KMS-11 (cell line): ENCODE results near the gene ELAVL1.

Source experiments
- H2AFZ ChIP-seq: fragments of 200-600 bp; sonication (generic); 2 replicates; pipeline ENCODE4 v1.6.1; 2016; ENCODE audit warnings: antibody characterized with exemption, mixed run types, low read depth
- H3K27ac ChIP-seq: fragments of 200-600 bp; sonication (generic); 2 replicates; pipeline ENCODE4 v1.6.1; 2016; ENCODE audit warnings: mild to moderate bottlenecking, mixed run types
- H3K27me3 ChIP-seq: fragments of 200-600 bp; sonication (generic); 2 replicates; pipeline ENCODE4 v1.6.1; 2017; ENCODE audit warnings: mild to moderate bottlenecking, low read depth, mixed run types, moderate library complexity; ENCODE audit not compliant: insufficient read depth
- H3K36me3 ChIP-seq: fragments of 200-600 bp; sonication (generic); 2 replicates; pipeline ENCODE4 v1.6.1; 2017; ENCODE audit warnings: mild to moderate bottlenecking, mixed run types; ENCODE audit not compliant: insufficient read depth
- H3K4me1 ChIP-seq: fragments of 200-600 bp; sonication (generic); 2 replicates; pipeline ENCODE4 v1.6.1; 2016; ENCODE audit warnings: mild to moderate bottlenecking, low read depth, mixed run types; ENCODE audit not compliant: poor library complexity, severe bottlenecking
- H3K4me2 ChIP-seq: fragments of 200-600 bp; sonication (generic); 2 replicates; pipeline ENCODE4 v1.7.0; 2016; ENCODE audit warnings: mild to moderate bottlenecking, mixed run types
- H3K4me3 ChIP-seq: fragments of 200-600 bp; sonication (generic); IDR thresholded peaks from 2 replicates; pipeline ENCODE4 v1.6.1; 2017; ENCODE audit warnings: low read depth, low read length, mixed read lengths; ENCODE audit not compliant: insufficient read depth
- H3K79me2 ChIP-seq: fragments of 200-600 bp; sonication (generic); 2 replicates; pipeline ENCODE4 v1.6.1; 2016; ENCODE audit warnings: low read depth, mixed run types; ENCODE audit not compliant: insufficient read depth
- H3K9ac ChIP-seq: fragments of 200-600 bp; sonication (generic); 2 replicates; pipeline ENCODE4 v1.6.1; 2016; ENCODE audit warnings: mild to moderate bottlenecking, mixed run types
- H4K20me1 ChIP-seq: fragments of 200-600 bp; sonication (generic); 2 replicates; pipeline ENCODE4 v1.6.1; 2016; ENCODE audit warnings: mild to moderate bottlenecking, mixed run types; ENCODE audit not compliant: insufficient read depth
- CTCF ChIP-seq: fragments of 200-600 bp; sonication (generic); conservative IDR thresholded peaks from 2 replicates; pipeline ENCODE4 v1.6.1; 2017; ENCODE audit warnings: low read depth, mild to moderate bottlenecking, antibody characterized with exemption, low read length, moderate library complexity, mixed read lengths

The ELAVL1 gene

GRCh38 chr19:7928334-7928706, 77.1 kb downstream of the ELAVL1 start:
- Histone ChIP-seq H3K27ac (no peak overlapping the region), H3K9ac (no peak overlapping the region), H4K20me1 (no peaks in the 10 kb centered on the region), H3K36me3 (no peaks in the 10 kb centered on the region), H3K79me2 (no peaks in the 10 kb centered on the region), H3K4me3 (no peak overlapping the region), H2AFZ (no peak overlapping the region), H3K4me2 (no peak overlapping the region), H3K4me1 (no peaks in the 10 kb centered on the region), H3K27me3 (no peaks in the 10 kb centered on the region)
- no peak for TF ChIP-seq CTCF

DNA sequence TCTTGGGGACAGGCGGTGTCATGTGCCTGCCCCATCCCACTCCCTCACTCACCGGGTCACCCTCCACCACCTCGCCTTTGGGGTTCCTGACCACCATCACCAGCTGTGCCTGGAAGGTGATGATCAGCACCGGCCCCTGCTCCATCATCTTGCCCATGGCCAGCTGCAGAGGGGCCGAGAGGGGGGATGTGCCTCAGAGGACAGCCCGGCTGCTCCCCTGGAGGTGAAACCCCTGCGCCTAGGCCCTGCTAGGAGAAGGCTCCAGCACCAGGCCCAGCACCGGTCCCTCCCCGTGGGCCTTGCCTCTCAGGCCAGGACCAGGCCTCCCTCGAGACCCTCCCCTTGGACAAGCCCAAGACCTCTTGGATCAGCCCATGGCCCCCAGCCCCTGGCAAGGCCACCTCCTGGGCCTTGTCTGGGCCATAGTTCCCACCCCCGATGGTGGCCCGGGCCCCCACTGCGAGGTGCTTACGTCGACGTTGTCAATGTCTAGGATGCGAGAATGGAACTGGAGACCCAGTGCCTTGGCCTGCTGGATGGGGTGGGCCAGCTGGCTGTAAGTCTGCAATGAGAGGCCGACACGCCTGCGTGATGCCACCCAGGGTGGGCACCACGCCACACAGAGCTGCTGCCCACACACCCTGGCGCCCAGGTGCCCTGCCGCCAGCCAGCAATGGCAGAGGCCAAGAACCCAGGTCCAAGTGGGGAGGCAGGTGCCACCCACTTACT, 77.7 kb downstream of the ELAVL1 start:
- no peak overlapping the region for H3K9ac ChIP-seq
- no peaks in the 10 kb centered on the region for H3K27me3 ChIP-seq
- TF ChIP-seq CTCF: no peak
- H3K4me2 ChIP-seq: no peak overlapping the region
- H3K4me3 ChIP-seq: no peak overlapping the region
- no peak overlapping the region for H2AFZ ChIP-seq
- H3K79me2 ChIP-seq: no peaks in the 10 kb centered on the region
- H3K27ac ChIP-seq: no peak overlapping the region
- no peaks in the 10 kb centered on the region for H3K4me1 ChIP-seq
- H3K36me3 ChIP-seq: no peaks in the 10 kb centered on the region
- no peaks in the 10 kb centered on the region for H4K20me1 ChIP-seq

GRCh38 chr19:7926727-7927604, 78.5 kb downstream of the ELAVL1 start:
- Histone ChIP-seq H3K27me3 (no peaks in the 10 kb centered on the region), H3K27ac (no peak overlapping the region), H3K4me2 (no peak overlapping the region), H3K9ac (no peak overlapping the region), H3K79me2 (no peaks in the 10 kb centered on the region), H3K36me3 (no peaks in the 10 kb centered on the region), H4K20me1 (no peaks in the 10 kb centered on the region), H2AFZ (no peak overlapping the region), H3K4me3 (no peak overlapping the region), H3K4me1 (no peaks in the 10 kb centered on the region)
- no peak for TF ChIP-seq CTCF

- H2AFZ ChIP-seq: peak within 1 kb of the TSS; percentile 52
- H3K36me3 ChIP-seq: no peaks in the 10 kb centered on the region
- H3K27me3 ChIP-seq: no peaks in the 10 kb centered on the region
- peak within 1 kb of the TSS; percentile 42; the same call in 1 of the 2 replicates for H3K9ac ChIP-seq
- no peak within 1 kb of the TSS for H3K27ac ChIP-seq
- peaks cover 2% of the 10 kb centered on the region for H3K4me1 ChIP-seq
- no peaks in the 10 kb centered on the region for H4K20me1 ChIP-seq
- no peaks in the 10 kb centered on the region for H3K79me2 ChIP-seq
- H3K4me3 ChIP-seq: no peak within 1 kb of the TSS
- no peak for TF ChIP-seq CTCF
- peak within 1 kb of the TSS; percentile 48 for H3K4me2 ChIP-seq
These were observed 79.3 kb downstream of the ELAVL1 start, which contains the start of gene CTXN1 for GRCh38 chr19:7926021-7926726. Gene CTXN1, minus strand, starts transcription at chr19:7926135. Its CDS starts 597 bp downstream, at chr19:7925538.
